GM10847 (cell line): ENCODE measurements around the gene DYNLT1.

ENCODE experiments used
- POLR2A ChIP-seq: IDR thresholded peaks from 2 replicates; pipeline ENCODE4 v1.6.1; 2011; ENCODE audit not compliant: insufficient read length; ENCODE audit errors: extremely low read depth

Gene DYNLT1

GRCh38 chr6:158647501-158647900, 3.0 kb upstream of the DYNLT1 start:
- no peak for TF ChIP-seq POLR2A

GRCh38 chr6:158646023-158646910, 1.7 kb upstream of the DYNLT1 start:
- no peak for TF ChIP-seq POLR2A

- TF ChIP-seq POLR2A = no peak
Observed at GRCh38 chr6:158645064-158646022, 800 bp upstream of the DYNLT1 start.

GRCh38 chr6:158643836-158644230, 710 bp downstream of the DYNLT1 start:
- TF ChIP-seq POLR2A = no peak

GRCh38 chr6:158642097-158642601, 2.4 kb downstream of the DYNLT1 start:
- no peak for TF ChIP-seq POLR2A

- TF ChIP-seq POLR2A = no peak
Observed at GRCh38 chr6:158640519-158640918, 4.0 kb downstream of the DYNLT1 start.

- TF ChIP-seq POLR2A = no peak
Observed at GRCh38 chr6:158639056-158639455, 5.5 kb downstream of the DYNLT1 start.

- no peak for TF ChIP-seq POLR2A
Observed at GRCh38 chr6:158638324-158638854, 6.2 kb downstream of the DYNLT1 start.

- no peak for TF ChIP-seq POLR2A
Observed at GRCh38 chr6:158636778-158637177, 7.8 kb downstream of the DYNLT1 start.

- TF ChIP-seq POLR2A = no peak
Observed at GRCh38 chr6:158635427-158636073, 9.0 kb downstream of the DYNLT1 start.

GRCh38 chr6:158634695-158635426, 9.7 kb downstream of the DYNLT1 start:
- TF ChIP-seq POLR2A = no peak

GRCh38 chr6:158633127-158633526, 11.4 kb downstream of the DYNLT1 start:
- TF ChIP-seq POLR2A = no peak

- no peak for TF ChIP-seq POLR2A
Observed at GRCh38 chr6:158631678-158632537, 12.6 kb downstream of the DYNLT1 start.
